Tibial artery (tissue), 4 donors: Measurements from ENCODE around the gene GADD45GIP1.
"Not testable (repeated sequence)": the region's sequence is repeated elsewhere in the genome, so short reads cannot be mapped to it uniquely, and the experiment has no call there.

Experiments
- DNase-seq, 2 donors: peaks; one replicate each; pipeline ENCODE4 v3.0.0-alpha.2; 2019
- H3K27ac ChIP-seq, 2 donors: fragments of 200-600 bp; sonication (generic) in 1 of 2; 1 replicate in 1 of 2; 2 replicates in 1 of 2; pipeline ENCODE4 v1.5.1; 2018 to 2019; ENCODE audit warnings: mild to moderate bottlenecking in 1 of 2
- H3K27me3 ChIP-seq, 2 donors: fragments of 200-600 bp; sonication (generic) in 1 of 2; one replicate each; pipeline versions ENCODE4 v1.5.1 to v1.6.0; 2016 to 2019
- H3K36me3 ChIP-seq, 3 donors: fragments of 200-600 bp; sonication (generic) in 2 of 3; one replicate each; pipeline ENCODE4 v1.5.1; 2016 to 2019; ENCODE audit warnings: mild to moderate bottlenecking in 2 of 3
- H3K4me1 ChIP-seq, 4 donors: fragments of 200-600 bp; sonication (generic) in 2 of 4; 1 replicate in 3 of 4; 2 replicates in 1 of 4; pipeline ENCODE4 v1.5.1; 2016 to 2019
- H3K4me3 ChIP-seq, 2 donors: fragments of 200-600 bp; sonication (generic) in 1 of 2; 1 replicate in 1 of 2; 2 replicates in 1 of 2; pipeline ENCODE4 v1.5.1; 2018 to 2019; ENCODE audit warnings: mild to moderate bottlenecking in 2 of 2
- H3K9me3 ChIP-seq, 3 donors: fragments of 200-600 bp; sonication (generic) in 1 of 3; one replicate each; pipeline ENCODE4 v1.5.1; 2016 to 2019
- CTCF ChIP-seq, 2 experiments: fragments of 200-600 bp in 1 of 2; fragments of 450-650 bp in 1 of 2; IDR thresholded peaks; one replicate each; pipeline ENCODE4 v1.5.1; 2017 to 2019; ENCODE audit warnings: antibody characterized with exemption in 2 of 2, mild to moderate bottlenecking in 1 of 2, moderate library complexity in 1 of 2
- intact Hi-C: fragments of 100-400 bp; cut with DNase I; formaldehyde crosslinking; loops from one replicate; pipeline ENCODE4 v1.15.0; 2023; ENCODE audit warnings: low total_unique reads

GADD45GIP1 gene

GRCh38 chr19:12967907-12968306 lies 10.9 kb upstream of the GADD45GIP1 start:
- Histone ChIP-seq H3K36me3 (no peaks in the 10 kb centered on the region), H3K4me3 (no peak overlapping the region), H3K27me3 (no peaks in the 10 kb centered on the region), H3K27ac (no peak overlapping the region), H3K9me3 (no peaks in the 10 kb centered on the region), H3K4me1 (peaks cover 0 to 15% (median 4%) of the 10 kb centered on the region in 4 donors)
- intact Hi-C loops, result loop anchor here (5.0 kb wide), 2 partner anchors 81 to 294 kb away; partner anchors contain the start of gene KLF1
- DNase-seq, result no peak
- no peak for TF ChIP-seq CTCF (IDR thresholded peaks at IDR 0.05)

GRCh38 chr19:12965812-12966135 lies 8.8 kb upstream of the GADD45GIP1 start:
- H3K27ac ChIP-seq, result peak overlapping the region; percentile 48 to 62
- intact Hi-C loops, result loop anchor here (5.0 kb wide), 2 partner anchors 78 to 297 kb away; partner anchors contain the start of gene KLF1
- no peaks in the 10 kb centered on the region for H3K36me3 ChIP-seq
- peak overlapping the region; percentile 45 to 46 for H3K4me3 ChIP-seq
- TF ChIP-seq CTCF (IDR thresholded peaks at IDR 0.05), result no peak
- H3K27me3 ChIP-seq, result no peaks in the 10 kb centered on the region
- H3K9me3 ChIP-seq, result no peaks in the 10 kb centered on the region
- peaks cover 0 to 15% (median 4%) of the 10 kb centered on the region in 4 donors for H3K4me1 ChIP-seq
- DNase-seq, result no peak

GRCh38 chr19:12965017-12965811 lies 8.2 kb upstream of the GADD45GIP1 start:
- Histone ChIP-seq H3K9me3 (no peaks in the 10 kb centered on the region), H3K27ac (peak overlapping the region; percentile 48 to 62), H3K4me3 (peak overlapping the region; percentile 45 to 46), H3K27me3 (no peaks in the 10 kb centered on the region), H3K4me1 (peaks cover 0 to 15% (median 4%) of the 10 kb centered on the region in 4 donors), H3K36me3 (no peaks in the 10 kb centered on the region)
- peak; percentile 90 to 96 for TF ChIP-seq CTCF (IDR thresholded peaks at IDR 0.05)
- intact Hi-C loops, result loop anchor here (5.0 kb wide), 2 partner anchors 78 to 297 kb away; partner anchors contain the start of gene KLF1
- peak; percentile 78 to 88 for DNase-seq

- DNase-seq, result no peak
- Histone ChIP-seq H3K4me1 (peaks cover 0 to 20% (median 15%) of the 10 kb centered on the region in 4 donors), H3K9me3 (no peaks in the 10 kb centered on the region), H3K4me3 (no peak overlapping the region), H3K27ac (no peak overlapping the region), H3K27me3 (no peaks in the 10 kb centered on the region), H3K36me3 (peaks cover 0 to 8% (median 4%) of the 10 kb centered on the region in 3 donors)
- intact Hi-C loops, result no loop called here
- TF ChIP-seq CTCF (IDR thresholded peaks at IDR 0.05), result no peak
These were observed 2.5 kb upstream of the GADD45GIP1 start for GRCh38 chr19:12959481-12959880.

GRCh38 chr19:12957389-12957952 lies 448 bp upstream of the GADD45GIP1 start:
- not testable (repeated sequence) for H3K27me3 ChIP-seq

GRCh38 chr19:12955996-12956395 lies 1.0 kb downstream of the GADD45GIP1 start:
- Histone ChIP-seq H3K27ac (peak overlapping the region; percentile 91 to 96), H3K9me3 (no peaks in the 10 kb centered on the region), H3K4me1 (peaks cover 0 to 46% (median 34%) of the 10 kb centered on the region in 4 donors), H3K4me3 (peak overlapping the region; percentile 85 to 93), H3K27me3 (no peaks in the 10 kb centered on the region), H3K36me3 (peaks cover 27 to 43% (median 30%) of the 10 kb centered on the region in 3 donors)
- TF ChIP-seq CTCF (IDR thresholded peaks at IDR 0.05), result no peak
- intact Hi-C loops, result no loop called here
- no peak for DNase-seq

More at GRCh38 chr19:12957389-12957952, 448 bp upstream of the GADD45GIP1 start:
- intact Hi-C loops, DNase-seq, H3K9me3 ChIP-seq: not testable (repeated sequence)
- H3K27ac ChIP-seq, result peak overlapping the region; percentile 91 to 96
- H3K4me1 ChIP-seq, result peaks cover 0 to 40% (median 28%) of the 10 kb centered on the region in 4 donors
- H3K4me3 ChIP-seq, result peak overlapping the region; percentile 85 to 93
- H3K36me3 ChIP-seq, result peaks cover 13 to 28% (median 16%) of the 10 kb centered on the region in 3 donors

GRCh38 chr19:12955575-12955974 lies 1.4 kb downstream of the GADD45GIP1 start:
- H3K27me3 ChIP-seq, H3K9me3 ChIP-seq, intact Hi-C loops, DNase-seq: not testable (repeated sequence)
- peaks cover 0 to 46% (median 34%) of the 10 kb centered on the region in 4 donors for H3K4me1 ChIP-seq
- peak overlapping the region; percentile 91 to 96 for H3K27ac ChIP-seq
- peaks cover 31 to 47% (median 33%) of the 10 kb centered on the region in 3 donors for H3K36me3 ChIP-seq
- peak overlapping the region; percentile 85 to 93 for H3K4me3 ChIP-seq
